Neural progenitor cell (in vitro differentiated cells): ENCODE measurements around the gene ATP10B. TPM values are rescaled to one million over a fixed set of nuclear protein-coding genes. Genes with fewer than 3 reads are reported as not detected.

Source experiments
- DNase-seq: peaks from one replicate; pipeline ENCODE4 v3.0.0-alpha.2; 2016; ENCODE audit warnings: low spot score
- H2AFZ ChIP-seq: fragments of 200-600 bp; sonication (generic); replicated peaks from 2 replicates; pipeline ENCODE4 v1.6.1; 2016; ENCODE audit warnings: antibody characterized with exemption
- H3F3A ChIP-seq: fragments of 200-600 bp; sonication (generic); 2 replicates; pipeline ENCODE4 v1.6.1; 2016; ENCODE audit warnings: antibody characterized with exemption, low read depth
- H3K27ac ChIP-seq: fragments of 200-600 bp; sonication (generic); 2 replicates; pipeline ENCODE4 v1.5.1; 2016; ENCODE audit warnings: mild to moderate bottlenecking
- H3K27me3 ChIP-seq: fragments of 200-600 bp; sonication (generic); 2 replicates; pipeline ENCODE4 v1.6.1; 2016; ENCODE audit warnings: mild to moderate bottlenecking, moderate library complexity
- H3K36me3 ChIP-seq: fragments of 200-600 bp; sonication (generic); 2 replicates; pipeline ENCODE4 v1.5.1; 2016
- H3K4me1 ChIP-seq: fragments of 200-600 bp; sonication (generic); 2 replicates; pipeline ENCODE4 v1.6.1; 2016; ENCODE audit warnings: mixed run types
- H3K4me2 ChIP-seq: fragments of 200-600 bp; sonication (generic); 2 replicates; pipeline ENCODE4 v1.6.1; 2016
- H3K4me3 ChIP-seq: fragments of 200-600 bp; sonication (generic); 2 replicates; pipeline ENCODE4 v1.5.1; 2016
- H3K79me2 ChIP-seq: fragments of 200-600 bp; sonication (generic); 2 replicates; pipeline ENCODE4 v1.6.1; 2016; ENCODE audit warnings: low read depth
- H3K9ac ChIP-seq: fragments of 200-600 bp; sonication (generic); 2 replicates; pipeline ENCODE4 v1.6.1; 2016
- H3K9me3 ChIP-seq: fragments of 200-600 bp; sonication (generic); 2 replicates; pipeline ENCODE4 v1.5.1; 2016; ENCODE audit warnings: low read depth
- H4K20me1 ChIP-seq: fragments of 200-600 bp; sonication (generic); 2 replicates; pipeline ENCODE4 v1.6.1; 2016; ENCODE audit warnings: low read depth
- H3K27ac Mint-ChIP-seq: 3 replicates; pipeline ENCODE4 v1.8.0; 2021; ENCODE audit warnings: mixed read lengths
- H3K27me3 Mint-ChIP-seq: 2 replicates; pipeline ENCODE4 v1.8.0; 2022; ENCODE audit warnings: low read depth, mild to moderate bottlenecking, inconsistent platforms, moderate library complexity, mixed read lengths; ENCODE audit not compliant: insufficient read depth
- H3K36me3 Mint-ChIP-seq: 3 replicates; pipeline ENCODE4 v1.8.0; 2021; ENCODE audit warnings: mixed read lengths
- H3K4me1 Mint-ChIP-seq: 3 replicates; pipeline ENCODE4 v1.8.0; 2021; ENCODE audit warnings: mixed read lengths
- H3K4me3 Mint-ChIP-seq: 3 replicates; pipeline ENCODE4 v1.8.0; 2021; ENCODE audit warnings: mild to moderate bottlenecking, moderate library complexity, mixed read lengths
- H3K9me3 Mint-ChIP-seq: 3 replicates; pipeline ENCODE4 v1.8.0; 2020; ENCODE audit warnings: mixed read lengths
- CTCF ChIP-seq: fragments of 200-600 bp; sonication (generic); IDR thresholded peaks from 2 replicates; pipeline ENCODE4 v1.5.1; 2017; ENCODE audit warnings: antibody characterized with exemption, mild to moderate bottlenecking
- EZH2 ChIP-seq: fragments of 200-600 bp; sonication (generic); IDR thresholded peaks from 2 replicates; pipeline ENCODE4 v1.6.1; 2017; ENCODE audit warnings: antibody characterized with exemption, mild to moderate bottlenecking, moderate library complexity
- EZH2phosphoT487 ChIP-seq: fragments of 200-600 bp; sonication (generic); IDR thresholded peaks from 2 replicates; pipeline ENCODE4 v1.6.1; 2017; ENCODE audit warnings: antibody characterized with exemption
- total RNA-seq: library from RNA; depleted of rRNA; stranded (reverse); fragments of >200 nt; gene quantifications from 2 replicates; pipeline ENCODE4 v1.2.3, GENCODE V29; 2015; ENCODE audit warnings: low replicate concordance

Gene ATP10B
- total RNA-seq, 1 donor from 2014 or later = not detected

GRCh38 chr5:160657068-160657507 lies 194.9 kb downstream of the ATP10B start:
- H3K9me3 ChIP-seq = no peaks in the 10 kb centered on the region
- H3K4me3 Mint-ChIP-seq = no peak overlapping the region
- H3K9me3 Mint-ChIP-seq = no peaks in the 10 kb centered on the region
- no peaks in the 10 kb centered on the region for H3K36me3 ChIP-seq
- H3K36me3 Mint-ChIP-seq = no peaks in the 10 kb centered on the region
- no peak overlapping the region for H3K4me3 ChIP-seq
- TF ChIP-seq EZH2phosphoT487 (no peak), CTCF (no peak), EZH2 (no peak)
- H4K20me1 ChIP-seq = no peaks in the 10 kb centered on the region
- no peak for DNase-seq
- no peaks in the 10 kb centered on the region for H3K79me2 ChIP-seq
- no peaks in the 10 kb centered on the region for H3K4me1 ChIP-seq
- H3K27me3 Mint-ChIP-seq = no peaks in the 10 kb centered on the region
- no peak overlapping the region for H3K27ac Mint-ChIP-seq
- no peaks in the 10 kb centered on the region for H3K27me3 ChIP-seq
- H3K4me2 ChIP-seq = no peak overlapping the region
- no peak overlapping the region for H3K9ac ChIP-seq
- H3F3A ChIP-seq = peaks cover 7% of the 10 kb centered on the region
- no peak overlapping the region for H2AFZ ChIP-seq
- H3K4me1 Mint-ChIP-seq = no peaks in the 10 kb centered on the region
- H3K27ac ChIP-seq = no peak overlapping the region

- Histone ChIP-seq H3K9ac (no peak overlapping the region), H3K4me1 (no peaks in the 10 kb centered on the region), H3K9me3 (no peaks in the 10 kb centered on the region), H3K4me2 (no peak overlapping the region), H2AFZ (no peak overlapping the region), H4K20me1 (no peaks in the 10 kb centered on the region), H3F3A (peaks cover 7% of the 10 kb centered on the region), H3K36me3 (no peaks in the 10 kb centered on the region), H3K4me3 (no peak overlapping the region), H3K27me3 (no peaks in the 10 kb centered on the region), H3K79me2 (no peaks in the 10 kb centered on the region), H3K27ac (no peak overlapping the region)
- no peak overlapping the region for H3K27ac Mint-ChIP-seq
- no peaks in the 10 kb centered on the region for H3K36me3 Mint-ChIP-seq
- no peaks in the 10 kb centered on the region for H3K4me1 Mint-ChIP-seq
- H3K4me3 Mint-ChIP-seq = no peak overlapping the region
- no peak for DNase-seq
- TF ChIP-seq EZH2 = no peak
- no peak for TF ChIP-seq EZH2phosphoT487
- no peak for TF ChIP-seq CTCF
- H3K9me3 Mint-ChIP-seq = no peaks in the 10 kb centered on the region
- no peaks in the 10 kb centered on the region for H3K27me3 Mint-ChIP-seq
Observed at GRCh38 chr5:160655717-160656116, 196.3 kb downstream of the ATP10B start.

GRCh38 chr5:160651692-160652645 lies 200.0 kb downstream of the ATP10B start:
- H3K4me3 ChIP-seq = no peak overlapping the region
- H3K4me3 Mint-ChIP-seq = no peak overlapping the region
- no peaks in the 10 kb centered on the region for H4K20me1 ChIP-seq
- no peaks in the 10 kb centered on the region for H3K27me3 ChIP-seq
- no peaks in the 10 kb centered on the region for H3K9me3 ChIP-seq
- TF ChIP-seq EZH2phosphoT487 = no peak
- no peak for TF ChIP-seq CTCF
- TF ChIP-seq EZH2 = no peak
- H3K79me2 ChIP-seq = no peaks in the 10 kb centered on the region
- no peak overlapping the region for H3K27ac ChIP-seq
- H3F3A ChIP-seq = peaks cover 7% of the 10 kb centered on the region
- no peak overlapping the region for H3K27ac Mint-ChIP-seq
- no peak overlapping the region for H2AFZ ChIP-seq
- no peak overlapping the region for H3K4me2 ChIP-seq
- no peaks in the 10 kb centered on the region for H3K9me3 Mint-ChIP-seq
- no peak for DNase-seq
- no peaks in the 10 kb centered on the region for H3K27me3 Mint-ChIP-seq
- no peaks in the 10 kb centered on the region for H3K36me3 Mint-ChIP-seq
- H3K36me3 ChIP-seq = no peaks in the 10 kb centered on the region
- no peaks in the 10 kb centered on the region for H3K4me1 ChIP-seq
- no peak overlapping the region for H3K9ac ChIP-seq
- H3K4me1 Mint-ChIP-seq = no peaks in the 10 kb centered on the region
